Measurements from ENCODE around the gene ACSF3.

The ACSF3 gene

DNA sequence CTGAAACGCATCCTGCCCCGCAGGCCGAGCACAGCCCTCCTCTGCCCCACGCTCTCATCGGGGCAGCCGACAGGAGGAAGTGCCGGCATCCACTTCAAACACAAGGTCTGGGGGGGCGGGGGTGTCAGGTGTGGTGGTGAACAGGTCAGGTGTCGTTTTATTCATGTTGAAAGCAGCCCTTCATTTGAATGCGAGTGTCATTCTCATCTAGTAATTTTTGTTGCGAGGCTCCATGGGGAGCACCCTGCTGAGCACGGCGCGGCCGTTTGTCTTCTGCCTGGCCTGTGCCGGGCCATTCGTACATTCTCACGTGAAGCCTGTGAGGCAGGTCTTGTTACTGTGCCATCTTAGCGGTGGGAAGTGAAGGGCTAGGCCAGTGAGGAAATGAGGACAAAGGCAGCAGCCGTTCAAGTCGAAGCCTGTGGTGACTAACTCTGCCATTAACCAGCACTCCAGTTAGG is 1.9 kb downstream of the ACSF3 start:
- FAIRE-seq: no peak

GRCh38 chr16:89096042-89096717 is 2.5 kb downstream of the ACSF3 start:
- no peak for FAIRE-seq

DNA sequence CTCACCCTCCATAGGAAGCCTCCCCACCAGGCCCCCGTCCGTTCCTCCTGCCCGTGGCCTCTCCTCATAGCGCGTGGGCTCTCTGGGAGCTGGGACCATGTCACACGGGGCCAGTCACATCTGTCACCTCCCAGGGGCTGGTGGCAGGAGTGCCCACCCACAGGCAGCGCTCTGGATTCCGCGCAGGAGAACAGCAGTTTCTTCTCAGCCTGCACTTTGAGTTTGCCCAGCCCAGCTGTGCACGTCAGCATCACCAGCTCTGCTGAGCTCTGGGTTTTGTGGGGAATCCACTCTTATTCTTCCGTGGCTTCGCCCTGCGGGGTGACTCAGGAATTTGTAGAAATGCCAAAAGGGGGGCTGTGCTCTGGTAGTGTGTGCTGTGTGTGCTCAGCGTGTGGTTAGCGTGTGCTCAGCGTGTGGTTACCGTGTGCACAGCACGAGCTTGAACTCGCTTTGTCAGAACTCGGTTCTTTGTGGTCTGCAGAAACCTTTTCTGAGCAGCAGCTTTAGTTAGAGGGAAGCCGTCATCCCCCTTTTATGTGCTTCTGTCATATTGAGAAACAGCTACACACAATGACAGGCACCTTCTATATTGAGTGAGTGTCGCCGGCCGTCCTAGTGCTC is 3.2 kb downstream of the ACSF3 start:
- no peak for FAIRE-seq

- FAIRE-seq: no peak
Observed at GRCh38 chr16:89097392-89097772, 3.7 kb downstream of the ACSF3 start.

DNA sequence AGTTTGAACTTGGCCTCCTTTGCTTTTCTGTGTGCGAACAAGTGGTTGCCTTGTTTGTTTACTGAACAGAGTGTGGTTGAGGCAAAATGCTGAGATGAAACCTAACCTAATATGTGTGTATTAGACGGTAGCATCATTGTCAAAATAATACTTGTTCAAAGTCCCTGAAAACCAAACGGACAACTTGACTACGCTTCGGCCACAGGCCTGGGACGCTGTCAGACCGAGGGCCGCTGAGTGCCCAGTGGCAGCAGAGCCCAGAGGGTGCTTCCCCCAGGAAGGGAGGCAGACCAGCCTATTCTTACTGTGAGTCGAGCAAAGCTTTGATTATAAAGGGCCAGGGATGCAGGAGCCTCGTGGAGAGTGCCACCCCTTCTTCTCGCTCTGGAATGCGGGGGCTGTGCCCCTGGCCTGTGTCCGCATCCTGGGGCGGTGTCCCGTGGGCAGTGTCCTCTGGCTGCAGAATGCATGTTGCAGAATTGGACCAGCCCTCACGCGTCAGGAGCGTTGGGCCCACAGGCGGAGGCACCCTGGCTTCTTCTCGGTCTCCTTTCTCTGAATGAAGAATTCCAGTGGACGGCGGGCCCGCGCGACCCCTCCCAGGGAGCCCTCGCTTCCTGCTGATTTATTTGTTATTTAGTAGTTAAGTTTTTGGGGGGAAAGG is 5.2 kb downstream of the ACSF3 start:
- no peak for FAIRE-seq

DNA sequence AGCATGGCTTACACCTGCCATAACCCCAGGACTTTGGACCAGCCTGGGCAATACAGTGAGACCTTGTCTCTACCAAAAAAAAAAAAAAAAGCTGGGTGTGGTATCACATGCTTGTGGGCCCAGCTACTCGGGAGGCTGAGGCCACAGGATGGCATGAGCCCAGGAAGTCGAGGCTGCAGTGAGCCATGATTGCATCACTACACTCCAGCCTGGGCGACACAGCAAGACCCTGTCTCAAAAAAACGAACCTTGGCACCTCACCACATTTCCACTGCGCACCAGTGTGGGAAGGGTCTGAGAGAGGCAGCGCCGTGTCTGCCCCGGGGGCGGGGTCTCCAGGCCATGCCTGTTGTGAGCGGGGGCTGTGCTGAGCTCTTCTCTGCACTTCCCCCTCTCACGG is 6.3 kb downstream of the ACSF3 start:
- FAIRE-seq: no peak

DNA sequence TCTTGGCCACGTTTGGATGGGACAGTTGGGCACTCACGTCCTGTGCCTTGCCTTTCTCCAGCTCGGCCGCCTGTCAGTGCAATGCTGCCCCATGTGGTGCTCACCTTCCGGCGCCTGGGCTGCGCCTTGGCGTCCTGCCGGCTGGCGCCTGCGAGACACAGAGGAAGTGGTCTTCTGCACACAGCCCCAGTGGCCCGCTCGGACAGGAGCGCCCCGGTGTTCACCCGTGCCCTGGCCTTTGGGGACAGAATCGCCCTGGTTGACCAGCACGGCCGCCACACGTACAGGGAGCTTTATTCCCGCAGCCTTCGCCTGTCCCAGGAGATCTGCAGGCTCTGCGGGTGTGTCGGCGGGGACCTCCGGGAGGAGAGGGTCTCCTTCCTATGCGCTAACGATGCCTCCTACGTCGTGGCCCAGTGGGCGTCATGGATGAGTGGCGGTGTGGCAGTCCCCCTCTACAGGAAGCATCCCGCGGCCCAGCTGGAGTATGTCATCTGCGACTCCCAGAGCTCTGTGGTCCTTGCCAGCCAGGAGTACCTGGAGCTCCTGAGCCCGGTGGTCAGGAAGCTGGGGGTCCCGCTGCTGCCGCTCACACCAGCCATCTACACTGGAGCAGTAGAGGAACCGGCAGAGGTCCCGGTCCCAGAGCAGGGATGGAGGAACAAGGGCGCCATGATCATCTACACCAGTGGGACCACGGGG is 7.1 kb downstream of the ACSF3 start:
- FAIRE-seq: no peak

GRCh38 chr16:89101303-89102040 is 7.8 kb downstream of the ACSF3 start:
- no peak for FAIRE-seq

- no peak for FAIRE-seq
Observed at GRCh38 chr16:89102041-89102471, 8.4 kb downstream of the ACSF3 start.

GRCh38 chr16:89102481-89103073 is 8.9 kb downstream of the ACSF3 start:
- FAIRE-seq: no peak

DNA sequence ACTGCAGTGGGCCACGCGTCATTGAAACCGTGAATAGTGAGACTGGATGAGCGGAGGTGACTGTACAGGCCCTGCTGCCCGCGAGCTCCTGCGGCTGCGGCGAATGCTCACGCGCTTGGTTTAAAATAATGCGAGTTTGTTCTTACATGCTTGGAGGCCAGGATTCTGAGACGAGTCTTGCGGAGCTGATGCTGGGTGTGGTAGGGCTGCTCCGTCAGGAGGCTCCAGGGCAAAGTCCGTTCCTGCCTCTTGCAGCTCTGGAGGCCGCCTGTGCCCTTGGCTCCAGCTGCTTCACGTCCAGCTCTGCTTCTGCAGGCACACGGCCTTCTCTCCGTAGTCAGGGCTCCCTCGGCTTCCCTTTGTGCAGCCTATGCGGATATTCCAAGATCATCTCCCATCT is 9.5 kb downstream of the ACSF3 start:
- FAIRE-seq: no peak

DNA sequence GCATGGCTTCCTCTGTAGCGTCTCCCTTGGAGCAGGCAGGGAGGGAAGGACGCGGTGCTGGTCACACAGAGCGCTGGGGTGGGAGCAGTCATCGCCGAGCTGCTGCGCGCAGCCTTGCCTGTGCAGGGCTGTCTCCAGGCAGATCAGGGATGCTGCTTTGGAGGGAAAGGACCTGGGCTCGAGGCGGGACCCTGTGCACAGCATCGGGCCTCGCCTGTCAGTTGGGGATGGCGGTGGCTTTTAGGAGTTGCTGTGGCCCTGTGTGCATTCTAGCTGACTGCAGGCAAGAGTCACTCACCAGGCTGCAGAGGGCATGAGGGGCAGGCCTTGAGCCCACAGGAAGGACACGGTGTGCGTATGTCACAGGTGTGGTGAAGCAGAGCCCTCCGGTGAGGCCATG is 10.1 kb downstream of the ACSF3 start:
- FAIRE-seq: no peak

DNA sequence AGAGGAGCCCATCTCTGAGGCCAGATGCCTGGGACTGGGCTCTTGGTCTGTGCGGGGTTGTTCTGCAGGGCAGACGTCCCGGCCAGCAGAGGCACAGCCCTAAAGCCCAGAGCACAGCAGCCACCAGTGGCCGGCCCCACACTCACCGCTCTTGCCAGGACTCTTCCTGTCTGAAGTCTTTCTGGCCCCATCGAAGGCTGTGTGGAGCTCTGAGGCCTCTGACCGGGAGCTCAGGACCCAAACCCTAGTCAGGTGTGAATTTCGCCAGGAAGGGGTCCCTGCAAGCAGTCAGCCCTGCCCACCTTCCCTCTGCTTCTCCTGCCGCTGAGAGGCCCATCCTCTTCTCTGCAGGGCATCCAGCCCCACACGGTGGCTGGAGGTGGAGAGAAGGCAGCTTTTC is 10.7 kb downstream of the ACSF3 start:
- no peak for FAIRE-seq

DNA sequence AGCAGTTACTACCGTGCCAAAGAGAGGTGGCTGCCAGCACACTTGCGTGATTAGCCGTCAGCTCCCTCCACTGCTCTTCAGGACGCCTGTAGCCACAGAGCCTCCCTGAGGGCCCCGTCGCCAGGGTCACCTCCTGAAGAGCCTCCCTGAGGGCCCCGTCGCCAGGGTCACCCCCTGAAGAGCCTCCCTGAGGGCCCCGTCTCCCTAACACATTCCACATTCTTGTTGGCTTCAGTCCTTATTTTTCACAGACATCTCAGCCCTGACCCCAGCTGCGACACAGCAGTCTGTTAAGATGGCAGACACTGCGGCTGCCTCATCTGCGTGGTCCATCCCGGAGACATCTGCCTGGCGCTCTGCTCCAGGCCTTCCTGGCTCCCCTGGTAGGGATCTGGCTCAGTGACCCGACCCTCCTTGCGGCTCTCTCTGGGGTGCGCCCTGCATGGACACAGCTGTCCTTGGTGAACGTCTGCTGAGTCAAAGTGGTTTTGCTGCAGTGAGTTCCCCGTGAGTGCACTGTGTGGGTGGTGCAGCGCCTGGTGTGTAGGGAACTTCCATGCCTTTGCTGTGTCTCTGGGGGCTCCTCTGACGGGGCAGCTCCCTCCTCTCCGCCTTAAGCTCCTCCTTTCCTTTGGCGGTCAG is 11.4 kb downstream of the ACSF3 start:
- FAIRE-seq: no peak

GRCh38 chr16:89105599-89106151 is 12.0 kb downstream of the ACSF3 start:
- no peak for FAIRE-seq

DNA sequence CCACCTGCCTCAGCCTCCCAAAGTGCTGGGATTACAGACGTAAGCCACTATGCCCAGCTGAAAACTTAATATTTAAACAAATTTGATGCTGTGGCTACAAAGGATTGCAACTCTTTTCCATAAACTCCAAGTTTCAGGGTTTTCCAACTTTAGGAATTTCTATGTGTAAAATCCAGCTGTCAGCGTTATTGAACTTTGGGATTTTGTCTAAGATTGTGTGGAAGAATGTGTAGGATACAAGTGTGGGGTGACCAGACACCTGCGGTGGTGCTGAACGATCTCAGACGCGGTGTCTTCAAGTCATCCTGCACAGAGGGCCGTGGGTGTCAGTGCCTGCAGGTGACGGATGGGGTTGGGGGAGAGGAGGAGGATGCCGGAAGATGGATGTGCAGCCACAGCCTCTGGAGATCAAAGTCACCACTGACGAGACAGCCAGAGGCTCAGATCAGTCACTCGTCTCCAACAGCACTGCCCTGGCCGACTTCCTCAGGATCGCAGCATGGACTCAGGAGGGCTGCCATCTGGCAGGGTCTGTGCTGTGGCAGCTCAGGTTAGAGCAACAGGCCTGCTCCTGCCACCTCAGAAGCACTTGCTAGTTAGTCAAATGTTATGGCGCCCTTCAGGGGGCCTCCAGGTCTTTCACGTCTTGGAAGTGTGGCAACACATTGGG is 13.0 kb downstream of the ACSF3 start:
- FAIRE-seq: no peak

GRCh38 chr16:89107203-89107582 is 13.5 kb downstream of the ACSF3 start:
- no peak for FAIRE-seq

DNA sequence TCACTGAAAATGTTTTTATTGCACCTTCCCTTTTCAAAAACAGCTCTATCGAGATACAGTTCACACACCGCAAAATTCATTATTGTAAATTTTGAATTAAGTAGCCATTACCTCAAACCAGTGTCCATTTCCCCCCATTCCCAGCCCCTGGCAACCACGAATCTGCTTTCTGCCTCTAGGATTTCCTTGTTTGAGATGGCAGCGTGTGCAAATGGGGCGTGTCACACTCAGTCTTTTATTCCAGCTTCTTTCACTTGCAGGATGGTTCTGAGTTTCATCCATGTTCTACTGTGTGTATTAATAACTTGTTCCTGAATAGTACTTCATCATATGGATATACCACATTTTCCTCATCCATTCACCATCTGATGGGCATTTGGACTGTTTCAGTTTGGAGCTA is 14.8 kb downstream of the ACSF3 start:
- FAIRE-seq: no peak

- FAIRE-seq: no peak
Observed at GRCh38 chr16:89110641-89111040, 17.0 kb downstream of the ACSF3 start.

DNA sequence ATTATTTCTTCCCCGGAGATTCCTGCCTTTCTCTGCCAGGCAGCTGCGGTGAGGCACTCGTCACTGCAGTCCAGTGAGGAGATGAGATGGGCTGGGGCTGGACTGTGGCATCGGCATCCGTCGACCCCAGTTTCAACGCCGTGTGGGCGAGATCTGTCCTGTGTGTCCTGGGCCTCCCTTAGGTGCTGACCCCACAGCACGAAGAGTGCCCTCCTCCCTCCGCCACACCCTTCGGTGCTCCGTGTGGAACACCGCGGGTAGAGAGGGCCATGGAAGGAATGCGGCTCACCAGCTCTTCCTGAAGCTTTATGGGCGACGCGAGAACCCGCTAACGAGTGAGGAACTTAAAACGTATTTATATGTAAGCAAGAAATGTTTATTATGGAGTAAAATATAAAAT is 17.6 kb downstream of the ACSF3 start:
- FAIRE-seq: no peak

Measured in A204.1 (cell line).